Spleen (tissue), 11 donors: ENCODE results near the gene AK6. TPM values are rescaled to one million over a fixed set of nuclear protein-coding genes. Genes with fewer than 3 reads are reported as not detected.
"Not testable (repeated sequence)": the region's sequence is repeated elsewhere in the genome, so short reads cannot be mapped to it uniquely, and the experiment has no call there.

ENCODE experiments used
- DNase-seq: peaks from one replicate; pipeline ENCODE4 v3.0.0-alpha.2; 2020
- H3K27ac ChIP-seq, 8 donors: fragments of 200-600 bp; sonication (generic) in 7 of 8; 1 replicate in 4 of 8; 2 replicates in 4 of 8; pipeline versions ENCODE4 v1.5.0 to v1.8.0; 2016 to 2021; ENCODE audit warnings: inconsistent platforms in 4 of 8, mild to moderate bottlenecking in 4 of 8, moderate library complexity in 1 of 8
- H3K27me3 ChIP-seq, 7 donors: fragments of 200-600 bp; sonication (generic) in 6 of 7; replicated peaks in 1 of 7; 1 replicate in 4 of 7; 2 replicates in 3 of 7; pipeline versions ENCODE4 v1.5.0 to v1.8.0; 2016 to 2021; ENCODE audit warnings: inconsistent platforms in 3 of 7, mild to moderate bottlenecking in 1 of 7
- H3K36me3 ChIP-seq, 6 donors: fragments of 200-600 bp; sonication (generic) in 5 of 6; 1 replicate in 4 of 6; 2 replicates in 2 of 6; pipeline versions ENCODE4 v1.5.0 to v1.8.0; 2016 to 2021; ENCODE audit warnings: inconsistent platforms in 2 of 6
- H3K4me1 ChIP-seq, 6 donors: fragments of 200-600 bp; sonication (generic) in 5 of 6; 1 replicate in 3 of 6; 2 replicates in 3 of 6; pipeline versions ENCODE4 v1.5.0 to v1.8.0; 2016 to 2021; ENCODE audit warnings: inconsistent platforms in 3 of 6
- H3K4me3 ChIP-seq, 8 donors: fragments of 200-600 bp; sonication (generic) in 7 of 8; 1 replicate in 4 of 8; 2 replicates in 4 of 8; pipeline versions ENCODE4 v1.5.0 to v1.8.0; 2016 to 2021; ENCODE audit warnings: inconsistent platforms in 4 of 8, mild to moderate bottlenecking in 4 of 8, moderate library complexity in 2 of 8
- H3K9me3 ChIP-seq, 8 donors: fragments of 200-600 bp; sonication (generic) in 7 of 8; 1 replicate in 4 of 8; 2 replicates in 4 of 8; pipeline versions ENCODE4 v1.5.0 to v1.8.0; 2016 to 2021; ENCODE audit warnings: inconsistent platforms in 4 of 8
- CTCF ChIP-seq, 11 experiments: fragments of 200-600 bp in 7 of 11; fragments of 450-650 bp in 4 of 11; sonication (generic) in 4 of 11; IDR thresholded peaks in 8 of 11; conservative IDR thresholded peaks in 3 of 11; 1 replicate in 7 of 11; 2 replicates in 4 of 11; pipeline versions ENCODE4 v1.4.0 to v1.8.0; 2016 to 2021; ENCODE audit warnings: antibody characterized with exemption in 11 of 11, inconsistent platforms in 4 of 11, mild to moderate bottlenecking in 1 of 11
- POLR2A ChIP-seq, 3 donors: fragments of 450-650 bp; IDR thresholded peaks; one replicate each; pipeline ENCODE4 v1.5.1; 2017; ENCODE audit warnings: antibody characterized with exemption in 3 of 3, mild to moderate bottlenecking in 1 of 3
- POLR2AphosphoS5 ChIP-seq, 3 donors: sonication (generic); formaldehyde crosslinking; IDR thresholded peaks; one replicate each; pipeline ENCODE4 v1.5.1; 2017; ENCODE audit warnings: antibody characterized with exemption in 3 of 3
- WGBS, 5 donors: extraction: QIAGEN DNeasy Blood & Tissue Kit in 3 of 5; methylation state at CpG; one replicate each; pipeline versions ENCODE4 v1.1.5 to v1.1.7; 2013 to 2018; 5-methylcytosine and 5-hydroxymethylcytosine counted together
- intact Hi-C: fragments of 100-400 bp; cut with DNase I; formaldehyde crosslinking; loops from one replicate; pipeline ENCODE4 v1.15.0; 2023; ENCODE audit warnings: low total_unique reads
- polyA plus RNA-seq, 3 donors: library from polyadenylated mRNA; stranded (reverse); fragments of 200-250 nt; gene quantifications; one replicate each; pipeline ENCODE4 v1.2.1, GENCODE V29; 2013
- total RNA-seq, 7 donors: library from RNA; depleted of rRNA in 3 of 7; stranded (reverse); fragments of >200 nt in 3 of 7; fragmentation: NEBNext Ultra II Directional in 4 of 7; extraction: Animal tissue kit (Norgen Biotek cat#: 25700) in 4 of 7; gene quantifications; one replicate each; pipeline versions ENCODE4 v1.1.0 to v1.2.1, GENCODE V29; 2016 to 2021
- donor health status: healthy with polysubstance abuse.
- donor health status: DM: no; HTN: no; CAD: no; lungs with moderate emphysema.
- donor health status: DM: no; HTN: no; CAD: no.
- donor health status: Bipolar disorder and iron deficiency.
- donor health status: healthy.
- donor health status: DM: no; HTN: no; CAD: no.
- donor health status: DM: yes; HTN: yes; CAD: no.

Gene AK6
- total and polyA plus RNA-seq, 10 donors: 16.9 to 39.7 (median 26.4) TPM

- WGBS, 5 donors: 88 to 96% (median 94%) methylated on average over 4 of the region's 4 CpGs
- H3K27me3 ChIP-seq: no peaks in the 10 kb centered on the region
- no peak overlapping the region for H3K4me3 ChIP-seq
- H3K36me3 ChIP-seq: no peaks in the 10 kb centered on the region
- H3K9me3 ChIP-seq: no peaks in the 10 kb centered on the region
- H3K27ac ChIP-seq: no peak overlapping the region
- no peaks in the 10 kb centered on the region for H3K4me1 ChIP-seq
- no peak for DNase-seq
- TF ChIP-seq CTCF (IDR thresholded peaks at IDR 0.05 in 8 of 11, conservative IDR thresholded peaks at IDR 0.05 in 3 of 11) (no peak), POLR2AphosphoS5 (IDR thresholded peaks at IDR 0.05) (no peak), POLR2A (IDR thresholded peaks at IDR 0.05) (no peak)
- intact Hi-C loops: no loop called here
Measured at GRCh38 chr5:69341520-69342161, 27.7 kb downstream of the AK6 start.

DNA sequence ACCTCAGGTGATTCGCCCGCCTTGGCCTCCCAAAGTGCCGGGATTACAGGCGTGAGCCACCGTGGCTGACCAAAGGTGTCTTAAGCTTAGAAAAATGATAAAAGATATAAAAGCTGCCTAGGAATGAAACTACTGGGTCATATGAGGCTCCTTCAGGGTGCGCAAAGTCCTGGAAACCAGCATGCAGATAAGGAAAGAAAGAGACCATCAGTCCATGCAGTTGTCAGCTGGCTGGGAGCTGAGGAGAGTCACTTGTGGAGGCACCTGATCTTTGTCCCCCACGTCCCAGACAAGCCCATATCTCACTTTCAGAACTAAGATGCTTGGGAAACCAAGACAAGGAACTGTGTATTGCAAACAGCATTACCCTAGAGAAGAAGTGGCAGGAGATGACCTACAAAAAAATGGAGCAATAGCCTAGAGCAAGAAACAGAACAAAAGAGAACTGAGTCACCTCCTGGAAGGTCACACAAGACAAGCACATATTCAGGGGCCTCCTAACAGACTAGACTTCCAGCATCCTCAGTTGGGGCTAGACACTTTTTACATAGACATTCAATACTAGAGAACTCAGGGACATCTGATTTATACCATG, 33.9 kb downstream of the AK6 start:
- no peak for TF ChIP-seq POLR2A (IDR thresholded peaks at IDR 0.05)
- no peak for TF ChIP-seq POLR2AphosphoS5 (IDR thresholded peaks at IDR 0.05)
- TF ChIP-seq CTCF (IDR thresholded peaks at IDR 0.05 in 8 of 11, conservative IDR thresholded peaks at IDR 0.05 in 3 of 11): no peak
- Histone ChIP-seq H3K4me3 (no peak overlapping the region), H3K36me3 (no peaks in the 10 kb centered on the region), H3K27me3 (no peaks in the 10 kb centered on the region), H3K27ac (peak overlapping the region in 4 of 8 donors; percentile 45 to 73 (median 60)), H3K9me3 (no peaks in the 10 kb centered on the region), H3K4me1 (peaks cover 0 to 41% (median 26%) of the 10 kb centered on the region in 6 donors)
- intact Hi-C loops: loop anchor here (10.0 kb wide), 1 partner anchor 171 kb away; the partner anchor contains the start of gene CCNB1
- 82 to 96% (median 88%) methylated on average over 7 of the region's 7 CpGs for WGBS, 5 donors
- no peak for DNase-seq

DNA sequence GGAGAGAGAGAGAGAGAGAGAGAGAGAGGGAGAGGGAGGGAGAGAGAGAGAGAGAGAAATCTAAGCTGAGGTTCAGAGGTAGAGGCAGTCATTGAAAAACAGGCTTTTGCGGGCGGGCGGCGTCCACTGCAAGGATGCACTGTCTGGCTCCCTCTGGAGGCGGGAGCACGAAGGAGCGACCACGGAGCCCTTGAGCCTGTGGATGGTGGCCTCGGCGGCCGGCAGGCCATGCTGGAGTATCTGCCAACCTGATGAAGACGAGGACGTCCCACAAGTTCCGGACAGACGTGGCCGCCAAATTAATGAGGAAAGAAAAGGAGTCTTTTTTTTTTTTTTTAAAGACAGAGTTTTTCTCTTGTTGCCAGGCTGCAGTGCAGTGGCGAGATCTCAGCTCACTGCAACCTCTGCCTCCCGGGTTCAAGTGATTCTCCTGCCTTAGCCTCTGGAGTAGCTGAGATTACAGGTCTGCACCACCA, 34.5 kb downstream of the AK6 start:
- TF ChIP-seq CTCF (IDR thresholded peaks at IDR 0.05 in 8 of 11, conservative IDR thresholded peaks at IDR 0.05 in 3 of 11) (peak; percentile 46 to 90 (median 78)), POLR2AphosphoS5 (IDR thresholded peaks at IDR 0.05) (peak; percentile 58 to 78 (median 63)), POLR2A (IDR thresholded peaks at IDR 0.05) (no peak)
- Histone ChIP-seq H3K27me3 (no peaks in the 10 kb centered on the region), H3K27ac (peak overlapping the region in 4 of 8 donors; percentile 45 to 73 (median 60)), H3K4me3 (peak overlapping the region in 1 of 8 donors; percentile 5), H3K36me3 (no peaks in the 10 kb centered on the region), H3K4me1 (peaks cover 0 to 41% (median 26%) of the 10 kb centered on the region in 6 donors), H3K9me3 (no peaks in the 10 kb centered on the region)
- peak; percentile 96 for DNase-seq
- intact Hi-C loops: loop anchor here (10.0 kb wide), 1 partner anchor 170 kb away; the partner anchor contains the start of gene CCNB1
- WGBS, 5 donors: 12 to 15% (median 13%) methylated on average over 18 of the region's 18 CpGs

GRCh38 chr5:69333668-69334315, 35.5 kb downstream of the AK6 start:
- not testable (repeated sequence) for H3K27me3 ChIP-seq, H3K4me3 ChIP-seq, H3K9me3 ChIP-seq, H3K27ac ChIP-seq, H3K36me3 ChIP-seq
- H3K4me1 ChIP-seq: peaks cover 0 to 41% (median 26%) of the 10 kb centered on the region in 6 donors
- 95 to 99% (median 96%) methylated on average over 18 to 25 of the region's 25 CpGs for WGBS, 5 donors
- intact Hi-C loops: loop anchor here (10.0 kb wide), 1 partner anchor 169 kb away; the partner anchor contains the start of gene CCNB1
- DNase-seq: peak; percentile 80
